ENCODE measurements around the gene AURKAIP1.

Gene AURKAIP1

GRCh38 chr1:1359664-1360468 is 15.1 kb downstream of the AURKAIP1 start:
- DNase-seq = no peak

- DNase-seq = no peak
Measured at GRCh38 chr1:1359308-1359663, 15.7 kb downstream of the AURKAIP1 start.

GRCh38 chr1:1358433-1359271 is 16.4 kb downstream of the AURKAIP1 start, which contains the start of gene MXRA8:
Gene MXRA8 (minus strand): TSS chr1:1358555. CDS start chr1:1358504, 51 bp downstream.
- no peak for DNase-seq

GRCh38 chr1:1357871-1358432 is 17.1 kb downstream of the AURKAIP1 start:
- no peak for DNase-seq

GRCh38 chr1:1356796-1357401 is 18.1 kb downstream of the AURKAIP1 start:
- no peak for DNase-seq

GRCh38 chr1:1356166-1356795 is 18.7 kb downstream of the AURKAIP1 start:
- no peak for DNase-seq

GRCh38 chr1:1355416-1355815 is 19.6 kb downstream of the AURKAIP1 start:
- DNase-seq = no peak

- DNase-seq = no peak
Measured at GRCh38 chr1:1354271-1355247, 20.4 kb downstream of the AURKAIP1 start.

- DNase-seq = no peak
Measured at GRCh38 chr1:1353389-1354151, 21.4 kb downstream of the AURKAIP1 start.

- no peak for DNase-seq
Measured at GRCh38 chr1:1352786-1353388, 22.1 kb downstream of the AURKAIP1 start.

- no peak for DNase-seq
Measured at GRCh38 chr1:1351511-1352427, 23.2 kb downstream of the AURKAIP1 start.

- DNase-seq = peak; percentile 48
Measured at GRCh38 chr1:1349256-1350012, 25.6 kb downstream of the AURKAIP1 start, which contains the start of gene DVL1. Gene DVL1 (minus strand): TSS chr1:1349418. CDS start chr1:1349065, 353 bp downstream.

GRCh38 chr1:1348420-1349255 is 26.4 kb downstream of the AURKAIP1 start:
- DNase-seq = no peak

GRCh38 chr1:1347663-1348419 is 27.2 kb downstream of the AURKAIP1 start:
- no peak for DNase-seq

- no peak for DNase-seq
Measured at GRCh38 chr1:1347026-1347595, 27.9 kb downstream of the AURKAIP1 start.

- no peak for DNase-seq
Measured at GRCh38 chr1:1346501-1346890, 28.5 kb downstream of the AURKAIP1 start.

Measured in GDM1 (cell line).